Kidney (tissue), 14 donors: ENCODE measurements around the gene CAMK2B. TPM values are rescaled to one million over a fixed set of nuclear protein-coding genes. Genes with fewer than 3 reads are reported as not detected.

ENCODE experiments used
- DNase-seq, 5 donors: peaks; one replicate each; pipeline ENCODE4 v3.0.0-alpha.2; 2013 to 2020
- FAIRE-seq: peaks from 2 replicates; lab custom pipeline; 2012; peaks lifted over from hg19 to GRCh38; lab: Jason Lieb, UNC
- H3K27ac ChIP-seq, 2 donors: one replicate each; pipeline ENCODE4 v1.7.0; 2013; ENCODE audit warnings: low read depth in 2 of 2, low read length in 2 of 2, inconsistent platforms in 1 of 2
- H3K27me3 ChIP-seq: one replicate; pipeline ENCODE4 v1.7.1; 2013; ENCODE audit warnings: low read length, inconsistent platforms; ENCODE audit not compliant: control insufficient read depth, insufficient read depth
- H3K36me3 ChIP-seq, 3 donors: one replicate each; pipeline versions ENCODE4 v1.7.0 to v1.7.1; 2013; ENCODE audit warnings: low read length in 3 of 3, control low read depth in 1 of 3, inconsistent platforms in 1 of 3; ENCODE audit not compliant: insufficient read depth in 3 of 3, control insufficient read depth in 2 of 3
- H3K4me1 ChIP-seq, 3 donors: one replicate each; pipeline versions ENCODE4 v1.7.0 to v1.7.1; 2013; ENCODE audit warnings: low read length in 3 of 3, inconsistent platforms in 1 of 3, low read depth in 1 of 3; ENCODE audit not compliant: control insufficient read depth in 2 of 3, insufficient read depth in 2 of 3
- H3K4me3 ChIP-seq, 3 donors: one replicate each; pipeline versions ENCODE4 v1.7.0 to v1.8.1; 2013; ENCODE audit warnings: low read length in 3 of 3, control low read depth in 1 of 3, inconsistent platforms in 1 of 3
- H3K9ac ChIP-seq, 3 donors: one replicate each; pipeline versions ENCODE4 v1.7.0 to v1.7.1; 2013; ENCODE audit warnings: low read length in 3 of 3, control low read depth in 1 of 3, inconsistent platforms in 1 of 3
- H3K9me3 ChIP-seq, 3 donors: one replicate each; pipeline versions ENCODE4 v1.7.0 to v1.7.1; 2013; ENCODE audit warnings: low read length in 3 of 3, control low read depth in 1 of 3, inconsistent platforms in 1 of 3; ENCODE audit not compliant: control insufficient read depth in 2 of 3, insufficient read depth in 1 of 3
- intact Hi-C: fragments of 100-400 bp; cut with DNase I; formaldehyde crosslinking; loops from one replicate; pipeline ENCODE4 v1.11.1; 2022
- polyA plus RNA-seq: library from polyadenylated mRNA; stranded (reverse); fragments of 350-450 nt; fragmentation: Illumina TruSeq; extraction: RNeasy Lipid Tissue Mini Kit (QIAGEN cat#74804); gene quantifications from one replicate; pipeline ENCODE4 v1.2.3, GENCODE V29; 2014; ENCODE audit warnings: low read depth, low replicate concordance; ENCODE audit not compliant: insufficient read depth
- total RNA-seq: library from RNA; stranded (reverse); fragmentation: NEBNext Ultra II Directional; extraction: Animal tissue kit (Norgen Biotek cat#: 25700); gene quantifications from one replicate; pipeline ENCODE4 v1.2.1, GENCODE V29; 2021
- TF ChIP-seq, protein P1 (sequence below): IDR thresholded peaks from 3 replicates; pipeline ENCODE4 v1.5.1; 2012; ENCODE audit warnings: mild to moderate bottlenecking, moderate library complexity, borderline replicate concordance; ENCODE audit not compliant: insufficient read depth; ENCODE audit errors: extremely low read depth
- donor health status: control.
- donor health status: control.
- donor health status: control.
- donor health status: control.
- donor health status: control.
- donor health status: DM: yes; HTN: yes; CAD: no.
- donor health status: Normal renal cell carcinoma (clear cell type).

CAMK2B gene
- total and polyA plus RNA-seq, 2 donors from 2014 or later = 1.1 to 3.2 TPM

DNA sequence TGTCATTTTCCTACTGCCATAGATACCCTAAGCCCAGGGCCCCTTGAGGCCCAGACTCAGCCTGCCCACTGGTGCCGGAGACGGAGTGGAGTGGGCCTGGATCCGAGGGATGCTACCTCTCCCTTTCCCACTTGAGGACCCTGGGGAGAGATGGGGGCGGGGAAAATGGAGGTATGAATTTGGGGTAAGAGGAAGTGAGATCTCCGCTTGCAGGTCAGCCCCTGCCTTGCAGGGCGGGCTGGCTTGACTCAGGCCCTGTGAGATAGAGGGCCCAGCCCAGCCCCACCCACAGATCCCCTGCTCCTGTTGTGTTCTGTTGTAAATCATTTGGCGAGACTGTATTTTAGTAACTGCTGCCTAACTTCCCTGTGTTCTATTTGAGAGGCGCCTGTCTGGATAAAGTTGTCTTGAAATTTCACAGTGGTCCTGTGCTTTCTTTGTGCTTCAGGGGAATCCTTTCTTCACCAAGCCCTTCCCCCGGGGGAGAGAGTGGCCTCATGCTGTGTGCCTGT lies 111.5 kb downstream of the CAMK2B start:
- TF ChIP-seq, protein P1, sequence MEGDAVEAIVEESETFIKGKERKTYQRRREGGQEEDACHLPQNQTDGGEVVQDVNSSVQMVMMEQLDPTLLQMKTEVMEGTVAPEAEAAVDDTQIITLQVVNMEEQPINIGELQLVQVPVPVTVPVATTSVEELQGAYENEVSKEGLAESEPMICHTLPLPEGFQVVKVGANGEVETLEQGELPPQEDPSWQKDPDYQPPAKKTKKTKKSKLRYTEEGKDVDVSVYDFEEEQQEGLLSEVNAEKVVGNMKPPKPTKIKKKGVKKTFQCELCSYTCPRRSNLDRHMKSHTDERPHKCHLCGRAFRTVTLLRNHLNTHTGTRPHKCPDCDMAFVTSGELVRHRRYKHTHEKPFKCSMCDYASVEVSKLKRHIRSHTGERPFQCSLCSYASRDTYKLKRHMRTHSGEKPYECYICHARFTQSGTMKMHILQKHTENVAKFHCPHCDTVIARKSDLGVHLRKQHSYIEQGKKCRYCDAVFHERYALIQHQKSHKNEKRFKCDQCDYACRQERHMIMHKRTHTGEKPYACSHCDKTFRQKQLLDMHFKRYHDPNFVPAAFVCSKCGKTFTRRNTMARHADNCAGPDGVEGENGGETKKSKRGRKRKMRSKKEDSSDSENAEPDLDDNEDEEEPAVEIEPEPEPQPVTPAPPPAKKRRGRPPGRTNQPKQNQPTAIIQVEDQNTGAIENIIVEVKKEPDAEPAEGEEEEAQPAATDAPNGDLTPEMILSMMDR = no peak
- Histone ChIP-seq H3K9me3 (peaks cover 0 to under 1% (median 0%) of the 10 kb centered on the region in 3 donors), H3K4me1 (no peaks in the 10 kb centered on the region), H3K4me3 (no peak overlapping the region), H3K27ac (no peak overlapping the region), H3K9ac (no peak overlapping the region), H3K27me3 (no peaks in the 10 kb centered on the region), H3K36me3 (peaks cover 4 to 32% (median 17%) of the 10 kb centered on the region in 3 donors)
- intact Hi-C loops = no loop called here
- FAIRE-seq = no peak
- peak in 1 of 5 donors; percentile 49 for DNase-seq

DNA sequence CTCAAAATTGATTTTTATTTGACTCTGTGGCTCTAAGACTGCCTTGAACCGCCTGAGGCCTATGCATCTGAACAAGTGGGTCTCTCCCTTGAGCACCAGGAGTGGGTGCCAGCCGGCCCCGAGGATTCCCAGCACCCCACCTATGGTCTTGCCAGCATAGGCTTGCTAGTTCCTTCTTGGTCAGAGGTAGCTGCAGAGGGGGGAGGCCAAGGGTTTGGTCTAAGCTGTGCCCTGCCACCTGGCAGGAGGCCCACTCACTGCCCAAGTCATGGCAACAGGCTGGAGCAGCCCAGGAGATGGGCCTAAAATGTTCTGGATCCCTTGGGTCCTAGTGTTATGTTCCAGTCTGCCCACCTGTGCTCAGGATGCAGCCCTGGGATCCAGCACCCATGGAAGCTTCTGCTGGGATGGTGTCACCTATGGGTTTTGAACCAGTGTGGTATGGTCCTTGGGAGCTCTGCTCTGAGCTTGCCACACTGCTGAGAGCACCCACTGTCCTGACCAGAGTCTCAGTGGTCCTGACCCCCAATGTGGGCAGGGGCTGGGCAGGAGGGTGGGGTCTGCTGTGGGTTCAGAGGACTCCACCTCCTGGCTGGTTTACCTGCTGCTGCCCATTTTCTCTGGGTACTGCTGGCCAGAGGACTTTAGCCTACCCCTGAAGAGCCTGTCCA lies 112.1 kb downstream of the CAMK2B start:
- intact Hi-C loops = no loop called here
- no peak overlapping the region for H3K27ac ChIP-seq
- H3K4me3 ChIP-seq = no peak overlapping the region
- no peak for FAIRE-seq
- H3K9ac ChIP-seq = no peak overlapping the region
- peak in 1 of 5 donors; percentile 63 for DNase-seq
- H3K36me3 ChIP-seq = peaks cover 5 to 37% (median 21%) of the 10 kb centered on the region in 3 donors
- no peaks in the 10 kb centered on the region for H3K27me3 ChIP-seq
- TF ChIP-seq, protein P1 = no peak
- no peaks in the 10 kb centered on the region for H3K9me3 ChIP-seq
- H3K4me1 ChIP-seq = no peaks in the 10 kb centered on the region

DNA sequence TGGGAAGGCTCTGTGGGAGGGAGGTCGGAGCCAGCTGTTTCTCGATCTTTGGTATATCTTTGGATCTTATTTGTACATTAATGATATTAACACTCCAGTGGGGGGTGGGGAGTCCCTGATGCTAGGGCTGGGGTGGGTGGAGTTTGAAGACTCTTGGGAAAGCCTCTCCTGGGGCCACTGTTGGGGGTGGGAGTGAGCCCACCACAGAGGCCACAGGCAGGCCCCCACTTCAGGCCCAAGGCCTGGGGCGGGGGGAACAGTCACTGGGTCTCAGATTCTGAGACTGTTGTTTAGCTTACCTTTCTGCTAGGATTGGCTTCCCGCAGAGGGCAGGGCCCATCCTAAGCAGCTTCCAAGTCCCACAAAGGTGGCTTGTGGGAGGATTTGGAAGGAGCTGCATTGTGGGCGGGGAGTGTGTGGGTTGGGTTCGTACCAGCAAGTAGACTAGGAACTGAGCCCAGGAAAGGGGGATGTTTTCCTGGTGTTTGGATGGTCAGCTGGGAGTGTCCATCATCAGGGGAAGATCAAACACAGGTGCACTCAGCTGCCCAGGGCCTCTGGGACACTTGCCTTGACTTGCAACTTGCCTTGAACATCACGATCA lies 112.7 kb downstream of the CAMK2B start:
- intact Hi-C loops = no loop called here
- H3K4me3 ChIP-seq = no peak overlapping the region
- no peak overlapping the region for H3K9ac ChIP-seq
- FAIRE-seq (no peak), DNase-seq (peak in 1 of 5 donors; percentile 33)
- H3K4me1 ChIP-seq = no peaks in the 10 kb centered on the region
- TF ChIP-seq, protein P1 = no peak
- H3K27me3 ChIP-seq = no peaks in the 10 kb centered on the region
- H3K27ac ChIP-seq = no peak overlapping the region
- peaks cover 5 to 39% (median 26%) of the 10 kb centered on the region in 3 donors for H3K36me3 ChIP-seq
- H3K9me3 ChIP-seq = no peaks in the 10 kb centered on the region
